KBM-7 (cell line): ENCODE measurements around the gene HNRNPA1L2.
"Not testable (repeated sequence)": the region's sequence is repeated elsewhere in the genome, so short reads cannot be mapped to it uniquely, and the experiment has no call there.

Experiments
- DNase-seq: peaks from one replicate; pipeline ENCODE4 v3.0.0-alpha.2; 2015
- in situ Hi-C: fragments of 300-500 bp; cut with MboI; formaldehyde crosslinking; loops from 2 replicates; pipeline ENCODE4 v1.14.3; 2020; ENCODE audit warnings: low sequenced_read_pairs, low pct_unique_long_range_greater_than_20kb, mixed read lengths

Gene HNRNPA1L2

DNA sequence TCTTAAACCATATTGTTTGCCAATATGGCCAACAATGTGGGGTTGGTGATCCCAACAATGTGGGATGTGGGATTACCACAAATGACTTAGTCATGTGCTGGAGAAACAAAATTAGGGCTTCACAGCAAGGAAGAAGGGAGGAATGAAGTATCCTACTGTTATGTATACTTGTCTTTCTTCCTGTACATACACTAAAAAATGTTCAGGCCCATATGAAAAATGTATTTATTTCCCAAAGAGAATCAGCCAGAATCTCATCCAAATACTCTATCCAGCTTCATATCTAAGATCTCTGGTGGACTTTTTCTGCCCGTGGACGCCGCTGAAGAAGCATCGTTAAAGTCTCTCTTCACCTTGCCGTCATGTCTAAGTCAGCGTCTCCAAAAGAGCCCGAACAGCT lies at the start of gene HNRNPA1L2:
HNRNPA1L2 (plus strand) TSS at position 301 of the 400 bp plus-strand sequence; CDS start at position 363, 62 bp downstream.
- no peak for DNase-seq
- in situ Hi-C loops: no loop called here

DNA sequence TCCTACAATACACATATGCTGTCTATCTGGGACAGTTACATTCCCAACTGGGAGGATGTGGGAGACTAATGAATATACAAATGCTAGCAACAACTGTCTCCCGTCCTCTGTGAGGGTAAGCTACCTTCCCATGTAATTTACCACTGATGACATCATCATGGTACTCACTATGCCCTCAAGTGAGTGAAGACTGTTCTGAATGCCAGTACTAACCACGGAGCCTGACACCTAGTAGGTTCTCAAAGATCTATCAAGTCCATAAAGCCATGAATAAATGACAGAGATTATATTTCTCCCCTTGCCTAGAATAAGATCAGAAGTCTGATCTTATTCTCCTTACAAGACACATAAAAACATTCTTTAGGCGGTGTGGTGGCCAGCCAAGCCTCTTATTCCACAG lies 49.1 kb upstream of the HNRNPA1L2 start:
- DNase-seq, in situ Hi-C loops: not testable (repeated sequence)

DNA sequence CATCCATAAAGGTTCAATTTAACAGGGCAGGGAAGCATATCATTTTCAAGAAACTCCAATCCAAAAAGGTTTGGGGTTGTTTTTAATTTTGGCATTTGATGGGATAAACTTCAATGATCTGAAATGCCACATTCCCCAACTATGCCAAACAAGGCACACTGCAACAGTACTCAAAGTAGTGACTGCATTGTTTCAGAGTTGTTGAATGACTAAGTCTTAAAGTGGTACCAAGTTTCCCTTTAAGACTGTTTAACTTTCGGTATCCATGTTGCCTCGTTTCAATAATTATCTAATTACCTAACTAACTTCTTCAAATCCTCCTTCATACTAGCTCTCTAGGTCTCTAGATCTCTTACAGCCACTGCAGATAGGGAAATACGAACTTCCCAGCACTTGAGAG lies 48.4 kb upstream of the HNRNPA1L2 start:
- DNase-seq, in situ Hi-C loops: not testable (repeated sequence)

DNA sequence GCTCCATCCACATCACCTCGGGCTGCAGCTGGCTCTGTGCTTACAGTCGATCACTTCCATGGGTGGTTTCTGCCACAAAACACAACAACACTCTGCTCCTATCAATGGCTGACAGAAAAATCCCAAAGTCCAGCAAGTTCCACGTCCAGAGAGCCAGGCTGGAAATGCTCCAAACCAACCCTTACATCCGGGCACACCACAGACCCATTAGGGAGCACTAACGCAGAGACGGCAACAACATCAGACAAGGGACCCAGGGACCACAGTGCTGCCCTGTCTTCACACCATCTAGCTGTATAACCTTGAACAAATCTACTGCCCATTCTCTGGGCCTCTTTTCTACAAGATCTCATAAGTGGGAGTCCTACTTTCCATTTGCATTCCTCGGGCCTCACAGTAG lies 47.9 kb upstream of the HNRNPA1L2 start:
- DNase-seq, in situ Hi-C loops: not testable (repeated sequence)

DNA sequence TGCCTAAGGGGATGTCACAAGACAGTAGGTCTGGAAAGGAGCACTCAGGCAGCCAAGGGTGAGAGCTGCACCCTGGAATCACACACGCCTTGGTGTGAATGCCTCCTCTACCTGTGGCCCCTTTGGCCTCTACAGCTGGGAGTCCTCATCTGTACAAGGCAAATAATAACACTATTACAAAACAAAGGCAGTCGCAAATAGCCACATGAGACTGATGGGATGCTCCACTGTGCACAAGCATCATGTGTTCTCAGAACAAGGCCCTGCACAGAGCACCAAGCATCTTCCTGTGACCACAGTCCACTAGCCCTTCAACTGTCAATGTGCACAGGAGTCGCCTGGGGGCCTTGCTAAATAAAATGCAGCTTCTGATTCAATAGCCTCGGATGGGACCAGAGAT lies 44.6 kb upstream of the HNRNPA1L2 start:
- in situ Hi-C loops: no loop called here
- no peak for DNase-seq

DNA sequence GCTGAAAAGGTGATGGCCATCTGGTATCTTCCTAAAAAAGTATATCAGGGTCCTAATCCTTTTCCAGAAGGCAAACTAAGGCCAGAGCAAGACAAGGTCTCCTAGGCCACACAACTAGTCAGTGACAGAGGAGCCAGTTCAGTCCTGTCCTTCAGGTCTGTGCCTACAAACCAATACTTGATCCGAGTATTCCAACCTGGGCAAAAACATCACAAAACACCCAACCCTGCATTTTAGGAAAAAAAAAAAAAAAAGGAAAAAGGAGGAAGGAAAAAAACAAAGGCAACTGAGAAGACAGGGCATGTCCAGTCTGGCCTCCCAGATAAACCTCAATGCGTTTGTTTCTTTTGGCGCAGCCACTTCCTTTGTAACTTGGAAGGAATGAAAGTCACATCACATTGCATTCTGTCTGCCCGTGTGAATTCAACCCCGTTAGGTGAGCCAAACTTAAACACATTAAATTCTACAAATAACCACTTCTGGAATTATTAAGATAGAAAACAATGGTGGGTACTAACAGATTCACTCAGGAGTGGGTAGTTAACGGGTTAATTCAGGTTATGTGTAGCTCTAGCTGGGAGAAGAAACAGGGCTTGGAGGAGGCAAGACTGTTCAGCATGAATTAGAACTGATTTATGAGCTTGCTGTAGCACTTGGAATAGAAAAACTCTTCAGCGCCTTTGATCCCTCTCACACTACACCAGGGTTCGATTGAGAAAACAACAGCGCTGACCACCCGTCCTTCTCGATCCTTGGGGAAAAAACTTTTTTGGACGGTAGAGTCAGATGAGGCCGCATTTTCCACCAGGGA lies 43.0 kb upstream of the HNRNPA1L2 start:
- DNase-seq: peak; percentile 61
- in situ Hi-C loops: no loop called here

DNA sequence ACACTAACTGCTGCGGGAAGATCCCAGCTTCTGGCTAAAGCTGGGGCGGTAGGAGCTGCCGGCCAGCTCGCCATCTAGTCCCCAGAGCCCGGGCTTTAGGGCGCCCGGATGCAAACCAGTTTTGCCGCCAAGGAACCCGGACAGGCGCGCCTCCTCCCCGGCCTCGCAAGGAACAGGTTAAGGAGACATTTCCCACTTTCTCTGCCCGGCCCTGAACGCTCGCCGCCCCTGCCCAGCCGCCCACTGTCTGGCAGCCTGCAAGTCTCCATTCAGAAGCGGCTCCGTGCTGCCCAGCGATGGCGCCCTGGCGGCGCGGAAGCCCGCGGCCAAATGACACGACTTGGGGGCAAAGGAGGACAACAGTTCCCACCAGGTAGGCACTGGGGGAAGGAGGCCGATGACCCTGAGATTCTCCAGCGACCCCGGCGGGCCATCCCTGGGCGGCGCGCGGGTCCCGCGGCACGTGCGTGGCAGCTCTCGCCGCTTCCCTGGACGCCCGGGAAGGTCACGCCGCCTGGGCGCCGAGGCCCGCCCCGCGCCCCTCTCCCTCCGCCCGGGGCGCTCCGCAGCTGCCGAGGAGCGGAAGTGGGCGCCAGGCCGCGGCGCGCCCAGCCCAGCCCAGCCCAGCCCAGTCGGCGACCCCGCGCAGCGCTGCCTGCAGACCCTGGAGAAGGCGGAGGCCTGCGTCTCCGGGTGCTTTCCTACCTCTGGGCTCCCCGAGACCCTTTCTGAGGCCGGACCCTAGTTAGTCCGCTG lies 42.2 kb upstream of the HNRNPA1L2 start:
- in situ Hi-C loops: no loop called here
- peak; percentile 62 for DNase-seq

DNA sequence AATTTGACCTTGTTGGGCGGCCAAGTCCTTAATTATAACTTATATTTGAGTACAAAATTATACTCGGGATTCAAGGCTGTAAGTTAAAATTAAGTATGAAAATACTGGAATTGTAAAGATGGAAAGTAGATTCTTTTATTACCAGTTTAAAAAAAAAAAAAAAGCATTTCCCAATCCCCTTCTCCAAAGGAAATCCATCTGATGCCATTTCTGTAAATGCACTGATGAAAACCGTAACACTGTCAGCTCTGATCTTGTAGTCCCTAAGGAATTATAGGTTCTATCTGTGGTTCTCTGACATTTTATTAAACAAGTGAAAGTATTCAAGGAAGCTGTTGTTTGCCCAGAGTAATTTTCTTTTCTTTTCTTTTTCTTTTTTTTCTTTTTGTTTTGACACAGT lies 41.6 kb upstream of the HNRNPA1L2 start:
- in situ Hi-C loops: no loop called here
- DNase-seq: no peak

DNA sequence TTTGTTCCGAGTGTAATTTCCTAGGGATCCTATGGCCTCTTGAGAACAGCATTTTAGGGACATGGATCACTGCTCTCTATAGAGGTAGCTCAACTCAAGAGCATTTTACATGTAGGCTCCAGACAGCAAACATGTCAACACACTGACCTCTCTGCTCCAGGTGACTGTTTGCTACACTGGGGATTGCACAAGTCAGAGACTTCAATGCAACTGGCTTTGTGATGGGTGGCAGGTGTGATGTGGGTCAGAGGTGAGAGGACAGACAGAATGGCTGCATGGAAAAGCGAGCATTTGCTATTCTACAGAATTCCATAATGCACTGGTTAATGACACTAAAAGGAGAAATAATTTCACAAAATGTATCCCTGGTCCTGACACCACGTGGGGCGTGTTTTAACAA lies 38.9 kb upstream of the HNRNPA1L2 start:
- DNase-seq, in situ Hi-C loops: not testable (repeated sequence)

DNA sequence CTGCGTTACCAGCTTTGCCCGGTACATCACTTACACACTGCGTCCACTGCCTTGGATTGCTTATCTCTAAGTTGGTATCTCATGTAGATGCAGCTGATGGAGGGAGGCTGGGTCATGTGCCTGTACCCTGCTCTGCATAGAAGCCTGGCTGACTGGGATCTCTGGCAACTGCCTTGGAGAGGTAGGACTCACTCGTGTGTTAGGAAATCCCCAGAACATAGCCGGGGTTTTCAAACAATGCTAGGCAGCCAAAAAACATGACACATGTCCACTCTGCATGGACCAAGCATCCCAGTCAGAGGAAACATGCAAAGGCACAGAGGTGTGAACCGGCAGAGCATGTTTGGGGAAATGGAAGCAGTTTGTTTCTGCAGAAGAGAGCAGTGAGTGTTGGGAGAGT lies 36.1 kb upstream of the HNRNPA1L2 start:
- DNase-seq, in situ Hi-C loops: not testable (repeated sequence)

DNA sequence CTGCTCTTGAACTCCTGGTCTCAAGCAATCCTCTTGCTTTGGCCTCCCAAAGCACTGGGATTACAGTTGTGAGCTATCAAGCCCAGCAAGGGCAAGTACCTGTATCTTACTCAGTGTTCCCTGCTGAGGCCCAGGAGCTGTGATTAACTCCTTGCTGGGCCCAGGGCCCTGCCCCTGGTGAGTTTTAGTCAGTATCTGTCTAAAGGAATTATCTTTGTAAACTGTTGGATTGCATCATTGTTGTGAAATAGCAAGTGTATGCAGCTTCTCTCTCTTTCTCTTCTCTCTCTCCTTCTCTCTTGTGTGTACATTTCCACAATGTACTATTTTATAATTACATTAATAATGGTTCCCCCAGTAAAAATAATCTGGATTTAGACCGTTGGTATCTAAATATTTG lies 35.4 kb upstream of the HNRNPA1L2 start:
- DNase-seq, in situ Hi-C loops: not testable (repeated sequence)

DNA sequence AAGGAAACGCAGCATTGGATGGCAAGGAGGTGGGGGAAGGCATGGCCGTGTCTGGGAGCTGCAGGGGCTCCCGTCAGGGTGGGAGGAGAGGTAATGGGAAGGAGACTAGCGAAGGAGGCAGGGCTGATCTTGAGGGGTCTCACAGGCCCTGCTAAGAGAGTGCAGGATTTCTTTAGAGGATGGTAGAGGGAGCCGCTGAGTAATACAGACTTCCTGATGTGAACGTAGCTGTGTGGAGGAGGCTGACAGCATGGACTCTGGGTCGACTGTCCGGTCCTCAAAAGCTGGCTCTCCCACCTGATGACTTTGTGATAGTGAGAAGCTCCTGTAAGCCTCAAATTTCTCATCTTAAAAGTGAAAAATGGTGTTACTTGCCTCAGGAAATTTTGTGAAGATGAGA lies 34.0 kb upstream of the HNRNPA1L2 start:
- DNase-seq, in situ Hi-C loops: not testable (repeated sequence)

DNA sequence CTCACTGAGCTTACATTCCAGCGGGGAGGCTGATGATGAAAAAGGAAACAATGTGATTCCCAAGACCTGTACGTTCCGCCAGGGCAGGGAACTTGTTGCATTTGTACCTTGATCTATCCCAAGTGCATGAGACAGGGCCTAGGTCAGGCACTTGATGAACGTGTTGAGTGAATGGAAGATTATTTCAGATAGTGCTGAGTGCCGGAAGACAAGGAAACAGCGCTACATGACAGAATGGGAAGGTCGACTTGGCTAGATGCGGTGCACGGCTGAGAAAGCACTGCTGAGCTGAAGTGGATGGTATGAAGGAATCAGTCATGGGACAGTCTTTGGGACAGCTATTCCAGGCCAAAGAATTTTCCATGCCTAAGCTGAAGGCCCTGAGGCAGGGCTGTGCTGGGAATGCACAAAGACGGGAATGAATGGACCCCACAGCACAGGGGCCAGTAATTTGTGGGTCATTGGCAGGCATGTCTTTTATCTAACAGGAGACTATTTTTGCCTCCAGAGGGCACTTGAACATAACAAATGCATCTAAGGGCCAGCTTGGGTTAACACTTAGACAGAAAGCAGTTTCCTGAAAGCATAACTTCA lies 33.1 kb upstream of the HNRNPA1L2 start:
- DNase-seq: peak; percentile 62
- in situ Hi-C loops: not testable (repeated sequence)

DNA sequence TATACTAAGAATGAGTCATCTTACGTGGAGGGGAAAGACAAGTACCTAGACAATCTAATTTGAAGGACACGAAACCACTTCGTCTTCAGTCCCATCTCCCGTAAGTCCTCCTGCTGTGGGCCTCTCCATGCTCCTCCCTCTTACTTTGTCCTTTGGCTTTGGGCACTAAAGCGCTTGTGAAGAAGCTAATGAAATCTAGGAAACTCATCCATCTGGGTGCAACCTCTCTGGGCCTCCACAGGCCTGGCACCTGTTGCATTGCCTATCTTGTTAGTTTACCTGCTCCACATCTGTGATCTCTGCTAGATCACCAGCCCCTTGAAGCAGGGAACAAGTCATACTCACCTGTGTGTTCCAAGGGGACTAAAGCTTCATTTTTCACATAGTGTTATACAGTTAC lies 32.1 kb upstream of the HNRNPA1L2 start:
- DNase-seq, in situ Hi-C loops: not testable (repeated sequence)

DNA sequence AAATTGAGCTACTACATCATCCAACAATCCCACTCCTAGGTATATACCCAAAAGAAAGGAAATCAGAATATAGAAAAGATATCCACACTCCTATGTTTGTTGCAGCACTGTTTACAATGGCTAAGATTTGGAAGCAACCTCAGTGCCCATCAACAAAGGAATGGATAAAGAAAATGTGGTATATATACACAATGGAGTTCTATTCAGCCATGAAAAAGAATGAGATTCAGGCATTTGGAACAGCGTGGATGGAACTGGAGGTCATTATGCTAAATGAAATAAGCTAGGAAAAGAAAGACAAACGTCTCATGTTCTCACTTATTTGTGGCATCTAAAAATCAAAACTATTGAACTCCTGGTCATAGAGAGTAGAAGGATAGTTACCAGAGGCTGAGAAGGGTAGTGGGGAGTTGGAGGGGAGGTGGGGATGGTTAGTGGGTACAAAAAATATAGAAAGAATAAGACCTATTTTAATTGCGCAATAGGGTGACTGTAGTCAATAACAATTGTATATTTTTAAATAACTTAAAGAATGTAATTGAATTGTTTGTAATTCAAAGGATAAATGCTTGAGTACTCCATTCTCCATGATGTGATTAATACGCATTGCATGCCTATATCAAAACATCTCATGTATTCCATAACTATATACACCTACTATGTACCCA lies 27.0 kb upstream of the HNRNPA1L2 start:
- in situ Hi-C loops: no loop called here
- no peak for DNase-seq

DNA sequence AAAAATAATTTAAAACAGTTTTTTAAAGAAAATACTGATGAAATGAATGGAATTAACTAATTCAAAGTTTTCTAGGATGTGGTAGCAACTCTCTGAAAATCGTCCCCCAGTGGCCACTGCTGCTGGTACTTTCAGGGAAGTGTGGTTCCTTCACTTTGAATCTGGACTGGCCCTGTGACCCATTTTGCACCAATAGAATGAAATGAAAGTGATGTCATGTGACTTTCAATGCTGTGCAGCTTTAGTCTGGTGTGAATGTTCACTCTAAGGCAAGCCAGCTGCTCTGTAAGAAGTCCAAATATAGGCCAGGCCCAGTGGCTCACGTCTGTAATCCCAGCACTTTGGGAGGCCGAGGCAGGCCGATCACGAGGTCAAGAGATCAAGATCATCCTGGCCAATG lies 26.4 kb upstream of the HNRNPA1L2 start:
- DNase-seq: no peak
- in situ Hi-C loops: no loop called here

DNA sequence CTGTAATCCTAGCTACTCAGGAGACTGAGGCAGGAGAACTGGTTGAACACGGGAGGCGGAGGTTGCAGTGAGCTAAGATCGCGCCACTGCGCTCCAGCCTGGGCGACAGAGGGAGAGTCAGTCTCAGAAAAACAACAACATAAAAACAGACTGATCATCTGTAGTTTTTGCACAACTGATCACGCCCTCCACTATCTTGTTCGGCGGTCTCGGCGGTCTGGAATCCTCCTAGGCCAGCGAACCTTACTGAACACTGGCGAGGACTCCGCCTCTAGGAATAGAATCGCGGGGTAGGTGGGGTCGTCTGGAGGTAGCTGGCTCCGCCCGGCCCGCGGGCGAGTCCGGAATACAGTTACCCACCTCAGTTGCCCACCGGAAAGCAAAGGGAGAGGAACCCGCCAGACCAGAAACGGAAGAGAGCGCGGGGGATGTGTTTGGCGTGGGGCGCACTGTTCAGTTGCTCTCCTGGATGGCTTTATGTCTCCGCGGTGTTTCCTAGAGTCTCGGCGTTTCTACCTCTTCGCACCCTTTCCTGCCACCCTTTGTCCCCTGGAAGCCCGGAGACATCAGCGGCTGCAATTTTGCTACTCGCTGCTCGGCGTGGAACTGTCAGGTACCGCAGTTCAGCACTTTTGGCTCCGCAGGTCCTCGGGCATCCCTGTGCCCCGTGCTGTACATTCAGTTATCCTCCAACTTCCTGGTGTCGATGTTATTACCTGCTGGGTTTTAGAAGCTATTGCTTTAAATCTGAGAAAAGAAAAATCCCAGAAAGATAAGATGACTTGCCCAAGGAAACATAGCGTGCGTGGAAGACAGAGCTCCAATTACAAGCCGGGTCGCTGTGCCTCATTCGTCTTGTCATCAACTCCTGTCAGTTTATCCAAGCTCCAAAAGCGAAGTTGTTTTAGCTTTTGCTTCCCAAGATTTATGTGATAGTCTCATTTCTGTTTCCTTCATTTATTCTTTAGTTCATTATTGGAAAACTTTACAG lies 24.9 kb upstream of the HNRNPA1L2 start:
- in situ Hi-C loops: no loop called here
- DNase-seq: peak; percentile 96

DNA sequence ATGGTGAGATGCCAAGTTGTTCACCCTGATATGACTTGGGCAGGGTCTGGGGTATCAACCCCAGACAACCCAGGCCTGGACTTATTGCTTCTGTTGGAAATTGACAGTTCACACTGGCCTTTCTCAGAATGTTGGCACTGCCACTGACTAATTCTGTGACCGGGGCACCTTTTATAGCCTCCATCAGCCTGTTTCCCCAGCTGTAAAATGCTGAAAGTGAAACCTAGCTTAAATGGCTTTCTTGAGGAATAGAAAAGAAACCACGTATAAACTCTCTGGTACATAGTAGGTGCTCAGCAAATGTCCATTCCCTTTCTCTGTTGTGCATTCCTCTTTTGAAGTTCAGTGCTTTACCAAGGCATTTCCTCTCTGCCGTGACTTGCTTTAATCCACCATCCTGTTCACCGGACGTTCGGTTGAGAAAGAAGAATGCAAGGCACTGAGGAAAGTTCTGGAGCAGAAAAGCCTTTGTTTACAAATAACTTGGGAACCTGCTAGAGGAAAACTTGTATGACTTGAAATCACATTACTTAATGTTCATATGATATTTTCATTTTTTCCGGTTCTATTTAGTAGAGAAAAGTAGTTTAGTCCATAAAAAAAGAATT lies 11.0 kb upstream of the HNRNPA1L2 start:
- DNase-seq, in situ Hi-C loops: not testable (repeated sequence)
